C4-2B (cell line): ENCODE data around the gene FNDC11.

Experiments used
- CTCF ChIP-seq: fragments of 450-650 bp; conservative IDR thresholded peaks from 2 replicates; pipeline ENCODE4 v1.5.1; 2017; ENCODE audit warnings: mild to moderate bottlenecking
- ZFX ChIP-seq: fragments of 450-650 bp; IDR thresholded peaks from 2 replicates; pipeline ENCODE4 v1.6.1; 2017

- TF ChIP-seq CTCF, result no peak
- TF ChIP-seq ZFX, result no peak
Observed at GRCh38 chr20:63582382-63583063, 28.6 kb downstream of the FNDC11 start.
